WTC11 (cell line): ENCODE measurements around the gene CENPM. TPM values are rescaled to one million over a fixed set of nuclear protein-coding genes. Genes with fewer than 3 reads are reported as not detected.

Experiments
- ATAC-seq: fragments of 200-7000 bp; cut with Tn5 transposase; 2 replicates; pipeline ENCODE4 v1.10.0; 2021; ENCODE audit warnings: mild to moderate bottlenecking, moderate library complexity
- CTCF ChIA-PET: fragments of 300-600 bp; sonication (Branson Sonifier 250); formaldehyde crosslinking; loops from one replicate; lab custom pipeline; 2021; ENCODE audit warnings: antibody characterized with exemption; lab: Charles Lee
- POLR2A ChIA-PET: fragments of 350-600 bp; sonication (Branson Sonifier 250); formaldehyde crosslinking; loops from one replicate; lab custom pipeline; 2021; ENCODE audit warnings: antibody characterized with exemption; lab: Charles Lee
- DNase-seq: peaks from one replicate; pipeline ENCODE4 v3.0.0; 2021; ENCODE audit warnings: low spot score
- H3K27ac Mint-ChIP-seq: 2 replicates; pipeline ENCODE4 v1.8.0; 2021; ENCODE audit warnings: mixed read lengths
- H3K27me3 Mint-ChIP-seq: 2 replicates; pipeline ENCODE4 v1.8.0; 2021; ENCODE audit warnings: low read depth, mild to moderate bottlenecking, moderate library complexity, mixed read lengths
- H3K36me3 Mint-ChIP-seq: 2 replicates; pipeline ENCODE4 v1.8.0; 2021; ENCODE audit warnings: mixed read lengths
- H3K4me1 Mint-ChIP-seq: 2 replicates; pipeline ENCODE4 v1.8.0; 2022; ENCODE audit warnings: mixed read lengths
- H3K4me3 Mint-ChIP-seq: 2 replicates; pipeline ENCODE4 v1.8.0; 2021; ENCODE audit warnings: mild to moderate bottlenecking, moderate library complexity, mixed read lengths
- H3K9me3 Mint-ChIP-seq: 2 replicates; pipeline ENCODE4 v1.8.0; 2021; ENCODE audit warnings: mixed read lengths
- ATF2 ChIP-seq: sonication (generic); formaldehyde crosslinking; IDR thresholded peaks from 2 replicates; pipeline ENCODE4 v1.8.1; 2022; ENCODE audit warnings: low read depth, missing genetic modification reagents, borderline replicate concordance
- CREB1 ChIP-seq: sonication (generic); formaldehyde crosslinking; IDR thresholded peaks from 2 replicates; pipeline ENCODE4 v1.8.0; 2023; ENCODE audit warnings: mild to moderate bottlenecking, missing genetic modification reagents
- CREM ChIP-seq: sonication (generic); formaldehyde crosslinking; IDR thresholded peaks from 2 replicates; pipeline ENCODE4 v1.8.1; 2022; ENCODE audit warnings: mild to moderate bottlenecking, missing genetic modification reagents, moderate library complexity
- EMX1 ChIP-seq: fragments of 250-450 bp; sonication (Bioruptor Pico); IDR thresholded peaks from 2 replicates; pipeline ENCODE4 v1.8.0; 2021; ENCODE audit warnings: mild to moderate bottlenecking
- FOXK1 ChIP-seq: sonication (generic); formaldehyde crosslinking; IDR thresholded peaks from 2 replicates; pipeline ENCODE4 v1.8.0; 2022; ENCODE audit warnings: mild to moderate bottlenecking, moderate library complexity, missing genetic modification reagents
- FOXP1 ChIP-seq: sonication (generic); formaldehyde crosslinking; IDR thresholded peaks from 2 replicates; pipeline ENCODE4 v1.8.0; 2022; ENCODE audit warnings: missing genetic modification reagents, mild to moderate bottlenecking, moderate library complexity, borderline replicate concordance
- IRF1 ChIP-seq: sonication (generic); formaldehyde crosslinking; IDR thresholded peaks from 2 replicates; pipeline ENCODE4 v1.8.0; 2023; ENCODE audit warnings: missing genetic modification reagents
- IRF2 ChIP-seq: sonication (generic); formaldehyde crosslinking; IDR thresholded peaks from 2 replicates; pipeline ENCODE4 v1.8.0; 2022; ENCODE audit warnings: low read depth, missing genetic modification reagents, borderline replicate concordance
- MYBL2 ChIP-seq: sonication (generic); formaldehyde crosslinking; IDR thresholded peaks from 2 replicates; pipeline ENCODE4 v1.8.1; 2023; ENCODE audit warnings: mild to moderate bottlenecking, moderate library complexity, missing genetic modification reagents
- NFE2L1 ChIP-seq: sonication (generic); formaldehyde crosslinking; IDR thresholded peaks from 2 replicates; pipeline ENCODE4 v1.8.1; 2023; ENCODE audit warnings: missing genetic modification reagents
- NFYB ChIP-seq: sonication (generic); formaldehyde crosslinking; conservative IDR thresholded peaks from 2 replicates; pipeline ENCODE4 v1.8.0; 2022; ENCODE audit warnings: low read depth, missing genetic modification reagents
- NR2C2 ChIP-seq: sonication (generic); formaldehyde crosslinking; IDR thresholded peaks from 2 replicates; pipeline ENCODE4 v1.8.0; 2022; ENCODE audit warnings: mild to moderate bottlenecking, missing genetic modification reagents
- RORB ChIP-seq: fragments of 250-450 bp; sonication (Bioruptor Pico); IDR thresholded peaks from 2 replicates; pipeline ENCODE4 v1.9.0; 2021; ENCODE audit warnings: mild to moderate bottlenecking
- SMAD3 ChIP-seq: sonication (generic); formaldehyde crosslinking; IDR thresholded peaks from 2 replicates; pipeline ENCODE4 v1.8.0; 2022; ENCODE audit warnings: missing genetic modification reagents, mild to moderate bottlenecking, borderline replicate concordance
- SP1 ChIP-seq: sonication (generic); formaldehyde crosslinking; conservative IDR thresholded peaks from 2 replicates; pipeline ENCODE4 v1.8.1; 2022; ENCODE audit warnings: missing genetic modification reagents
- TCF7 ChIP-seq: sonication (generic); formaldehyde crosslinking; IDR thresholded peaks from 2 replicates; pipeline ENCODE4 v1.8.0; 2022; ENCODE audit warnings: mild to moderate bottlenecking, low read depth, missing genetic modification reagents, moderate library complexity
- USF2 ChIP-seq: sonication (generic); formaldehyde crosslinking; IDR thresholded peaks from 2 replicates; pipeline ENCODE4 v1.8.1; 2023; ENCODE audit warnings: mild to moderate bottlenecking, missing genetic modification reagents, moderate library complexity
- ZMAT4 ChIP-seq: fragments of 250-450 bp; sonication (Bioruptor Pico); IDR thresholded peaks from 2 replicates; pipeline ENCODE4 v1.9.0; 2021; ENCODE audit warnings: mild to moderate bottlenecking
- ZNF138 ChIP-seq: sonication (generic); formaldehyde crosslinking; conservative IDR thresholded peaks from 2 replicates; pipeline ENCODE4 v1.8.1; 2022; ENCODE audit warnings: mild to moderate bottlenecking, moderate library complexity, missing genetic modification reagents
- ZNF232 ChIP-seq: sonication (generic); formaldehyde crosslinking; IDR thresholded peaks from 2 replicates; pipeline ENCODE4 v1.8.0; 2022; ENCODE audit warnings: mild to moderate bottlenecking, missing genetic modification reagents
- ZNF423 ChIP-seq: fragments of 250-450 bp; sonication (Bioruptor Pico); IDR thresholded peaks from 2 replicates; pipeline ENCODE4 v2.1.2; 2022; ENCODE audit warnings: mild to moderate bottlenecking, moderate library complexity
- ZNF425 ChIP-seq: fragments of 250-450 bp; sonication (Bioruptor Pico); conservative IDR thresholded peaks from 2 replicates; pipeline ENCODE4 v1.9.0; 2021; ENCODE audit warnings: mild to moderate bottlenecking
- total RNA-seq: library from RNA; stranded (reverse); gene quantifications from 3 replicates; pipeline ENCODE4 v1.2.3, GENCODE V29; 2021

CENPM gene
- total RNA-seq, 1 experiment from 2014 or later: 40.3 TPM

GRCh38 chr22:41964112-41964491, 17.1 kb upstream of the CENPM start (continued):
- no peak for TF ChIP-seq ZNF425 (CRISPR knock-in tag)
- no peak for TF ChIP-seq ZNF423 (CRISPR knock-in tag)
- no peak for TF ChIP-seq SP1
- no peak for TF ChIP-seq TCF7 (CRISPR knock-in tag)
- TF ChIP-seq ATF2 (CRISPR knock-in tag): no peak
- no peak for TF ChIP-seq ZNF232 (CRISPR knock-in tag)
- TF ChIP-seq ZNF138 (CRISPR knock-in tag): no peak

- Mint-ChIP-seq H3K36me3 (peaks cover 3% of the 10 kb centered on the region), H3K27me3 (peaks cover 38% of the 10 kb centered on the region), H3K9me3 (peaks cover 6% of the 10 kb centered on the region), H3K4me3 (no peak overlapping the region), H3K27ac (no peak overlapping the region), H3K4me1 (peaks cover 21% of the 10 kb centered on the region)
- no peak for DNase-seq
- POLR2A ChIA-PET: no interaction called here
- TF ChIP-seq CREM (CRISPR knock-in tag): no peak
- no peak for TF ChIP-seq RORB (CRISPR knock-in tag)
- TF ChIP-seq NR2C2 (CRISPR knock-in tag): no peak
- no peak for TF ChIP-seq NFE2L1
- no peak for TF ChIP-seq IRF2
- no peak for TF ChIP-seq FOXP1 (CRISPR knock-in tag)
- TF ChIP-seq IRF1 (CRISPR knock-in tag): no peak
- TF ChIP-seq ZNF425 (CRISPR knock-in tag): no peak
- TF ChIP-seq EMX1 (CRISPR knock-in tag): no peak
- TF ChIP-seq CREB1 (CRISPR knock-in tag): no peak
- no peak for ATAC-seq
- CTCF ChIA-PET: interaction anchor here (1.1 to 10.1 kb wide), 6 partner anchors 17 to 148 kb away, joined by 3 to 78 read pairs (median 8); partner anchors contain the start of genes CENPM and NDUFA6
Observed at GRCh38 chr22:41963453-41964111, 16.6 kb upstream of the CENPM start.

- DNase-seq (no peak), ATAC-seq (peak; percentile 64)
- Mint-ChIP-seq H3K9me3 (peaks cover 3% of the 10 kb centered on the region), H3K4me1 (peaks cover 13% of the 10 kb centered on the region), H3K4me3 (peak overlapping the region; percentile 56), H3K27me3 (peaks cover 40% of the 10 kb centered on the region), H3K36me3 (peaks cover 2% of the 10 kb centered on the region), H3K27ac (no peak overlapping the region)
- POLR2A ChIA-PET: no interaction called here
- CTCF ChIA-PET: interaction anchor here (0.6 to 2.1 kb wide), 13 partner anchors 9 to 363 kb away, joined by 3 to 14 read pairs (median 5); partner anchors contain the start of genes CENPM, NDUFA6, SEPTIN3 and SMDT1
- peak; percentile 3; the same call in 1 of the 2 replicates for TF ChIP-seq FOXK1 (CRISPR knock-in tag)
- TF ChIP-seq USF2: 0 out of 2 replicates have a peak, but pooled peaks have one; percentile 3
- no peak for TF ChIP-seq SMAD3 (CRISPR knock-in tag)
- TF ChIP-seq SP1: no peak
- TF ChIP-seq CREB1 (CRISPR knock-in tag): no peak
- no peak for TF ChIP-seq NFYB (CRISPR knock-in tag)
- no peak for TF ChIP-seq MYBL2 (CRISPR knock-in tag)
- TF ChIP-seq ZMAT4 (CRISPR knock-in tag): no peak
Observed at GRCh38 chr22:41957941-41958556, 11.1 kb upstream of the CENPM start.
